ENCODE data around the gene RYR3.
"Not testable (repeated sequence)": the region's sequence is repeated elsewhere in the genome, so short reads cannot be mapped to it uniquely, and the experiment has no call there.

RYR3 gene

DNA sequence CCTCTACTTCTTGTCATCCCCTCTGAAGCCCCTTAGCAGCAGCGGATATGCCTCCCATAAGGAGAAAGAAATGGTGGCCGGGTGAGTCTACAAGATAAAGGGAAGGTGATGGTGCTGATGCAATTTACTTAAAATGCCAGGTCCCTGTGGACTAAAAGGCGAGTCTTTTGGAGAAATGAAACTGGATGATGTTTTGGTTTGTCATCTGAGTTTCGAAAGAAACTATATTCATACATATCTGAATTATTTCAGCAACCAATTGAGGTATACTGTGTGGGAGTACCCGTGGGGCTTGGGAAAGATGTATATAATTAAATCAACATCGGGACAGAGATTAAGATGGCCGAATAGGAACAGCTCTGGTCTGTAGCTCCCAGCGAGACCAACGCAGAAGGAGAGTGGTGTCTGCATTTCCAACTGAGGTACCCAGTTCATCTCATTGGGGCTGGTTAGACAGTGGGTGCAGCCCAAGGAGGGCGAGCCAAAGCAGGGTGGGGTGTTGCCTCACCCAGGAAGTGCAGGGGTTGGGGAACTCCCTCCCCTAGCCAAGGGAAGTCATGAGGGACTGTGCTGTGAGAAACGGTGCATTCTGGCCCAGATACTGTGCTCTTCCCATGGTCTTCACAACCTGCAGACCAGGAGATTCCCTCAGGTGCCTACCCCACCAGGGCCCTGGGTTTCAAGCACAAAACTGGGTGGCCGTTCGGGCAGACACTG is 446.9 kb downstream of the RYR3 start:
- no peak for DNase-seq (ENCODE audit: low read depth in 2 of 2)

- DNase-seq (ENCODE audit: low read depth in 2 of 2): no peak
Measured at GRCh38 chr15:33766389-33766788, 455.6 kb downstream of the RYR3 start.

- no peak for DNase-seq (ENCODE audit: low read depth in 2 of 2)
Measured at GRCh38 chr15:33768670-33769190, 458.0 kb downstream of the RYR3 start.

DNA sequence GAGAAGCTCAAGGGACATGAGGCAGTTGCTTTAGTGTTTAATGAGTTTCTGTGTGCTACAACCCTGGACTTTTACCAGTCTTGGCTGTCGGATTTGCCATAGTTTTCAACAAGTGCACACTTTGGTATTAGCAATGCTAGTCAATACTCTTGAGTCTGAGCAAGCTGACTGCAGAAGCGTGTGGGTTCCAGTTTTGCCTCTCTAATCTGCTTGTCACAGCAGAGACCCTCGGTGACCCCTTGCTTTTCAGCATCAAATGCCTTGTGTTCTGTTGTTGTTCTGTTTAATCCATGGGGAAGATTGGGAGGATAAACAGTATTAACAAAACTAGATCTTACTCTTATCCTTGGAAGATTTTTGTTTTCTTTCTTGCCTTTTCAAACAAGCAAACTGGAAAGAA is 463.2 kb downstream of the RYR3 start:
- DNase-seq (ENCODE audit: low read depth in 2 of 2): no peak

DNA sequence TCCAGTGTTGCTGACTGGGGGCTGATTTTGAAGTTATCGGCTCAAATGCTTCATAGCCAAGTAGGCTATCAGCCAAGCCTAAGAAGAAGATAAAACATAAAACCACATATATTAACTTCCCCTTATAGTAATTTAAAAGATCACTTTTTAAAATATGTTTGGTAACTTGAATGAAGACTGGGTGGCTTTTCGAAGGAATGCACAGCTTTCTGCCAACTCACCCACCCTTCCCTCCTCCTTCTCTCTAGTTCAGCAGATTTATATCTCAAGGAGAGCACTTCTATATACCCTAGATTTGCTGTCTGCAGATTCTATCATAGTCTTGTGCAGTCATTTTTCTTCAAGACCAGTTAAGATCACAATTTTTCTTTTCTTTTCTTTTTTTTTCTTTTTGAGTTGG is 468.1 kb downstream of the RYR3 start:
- no peak for DNase-seq (ENCODE audit: low read depth in 2 of 2)

DNA sequence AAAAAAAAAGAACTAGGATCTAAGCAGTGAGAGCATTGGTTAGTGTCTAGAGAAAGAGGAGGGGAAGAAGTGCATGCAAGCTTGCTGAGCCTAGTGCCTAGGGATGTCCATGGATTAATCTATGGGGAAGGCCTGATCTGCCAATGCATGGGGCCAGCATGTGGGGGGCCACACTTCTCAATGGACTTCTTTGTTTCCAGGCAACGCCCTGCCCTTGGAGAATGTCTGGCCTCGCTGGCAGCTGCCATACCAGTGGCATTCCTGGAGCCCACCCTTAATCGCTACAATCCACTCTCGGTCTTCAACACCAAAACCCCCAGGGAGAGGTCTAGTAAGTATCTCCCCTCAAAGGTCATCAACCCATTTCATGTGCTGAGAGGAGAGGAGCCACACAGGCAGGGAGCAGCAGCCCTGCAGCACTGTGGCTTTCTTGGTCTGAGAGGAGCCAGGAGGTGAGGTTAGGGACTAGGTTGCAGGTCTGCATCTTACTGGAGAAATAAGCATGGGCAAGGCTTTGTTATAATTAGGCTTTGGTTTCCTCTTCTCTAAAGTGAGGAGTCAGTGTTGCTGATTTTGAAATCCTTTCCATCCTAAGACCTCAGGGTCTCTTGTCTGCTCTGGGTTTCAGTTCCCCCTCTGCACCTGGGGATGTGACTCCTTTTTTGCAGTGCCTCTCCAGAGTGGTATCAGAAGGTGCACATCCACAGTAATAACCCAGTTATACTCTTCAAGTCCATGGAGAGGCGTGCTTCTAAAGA is 469.4 kb downstream of the RYR3 start:
- no peak for DNase-seq (ENCODE audit: low read depth in 2 of 2)

- no peak for DNase-seq (ENCODE audit: low read depth in 2 of 2)
Measured at GRCh38 chr15:33782966-33783365, 472.2 kb downstream of the RYR3 start.

- DNase-seq (ENCODE audit: low read depth in 2 of 2): no peak
Measured at GRCh38 chr15:33785366-33785765, 474.6 kb downstream of the RYR3 start.

- no peak for DNase-seq (ENCODE audit: low read depth in 2 of 2)
Measured at GRCh38 chr15:33788906-33789540, 478.3 kb downstream of the RYR3 start.

- DNase-seq (ENCODE audit: low read depth in 2 of 2): no peak
Measured at GRCh38 chr15:33794453-33794852, 483.7 kb downstream of the RYR3 start.

DNA sequence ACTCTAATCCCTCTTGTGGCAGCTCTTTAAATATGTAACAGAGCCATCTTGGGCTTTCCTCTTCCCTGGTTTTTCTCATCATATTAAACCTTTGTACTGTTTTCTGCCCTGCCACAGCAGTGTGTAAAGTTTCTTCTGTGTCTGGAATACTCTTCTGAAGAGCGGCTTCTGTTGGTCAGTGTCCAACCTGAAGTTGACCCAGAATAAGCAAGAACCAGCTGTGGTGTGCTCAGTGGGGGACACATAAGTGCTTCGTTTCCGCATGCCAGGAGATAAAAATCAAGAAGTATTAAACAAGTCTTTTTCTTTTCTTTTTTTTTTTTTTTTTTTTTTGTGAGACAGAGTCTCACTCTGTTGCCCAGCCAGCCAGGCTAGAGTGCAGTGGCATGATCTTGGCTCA is 484.3 kb downstream of the RYR3 start:
- no peak for DNase-seq (ENCODE audit: low read depth in 2 of 2)

GRCh38 chr15:33797651-33798050 is 486.9 kb downstream of the RYR3 start:
- no peak for DNase-seq (ENCODE audit: low read depth in 2 of 2)

DNA sequence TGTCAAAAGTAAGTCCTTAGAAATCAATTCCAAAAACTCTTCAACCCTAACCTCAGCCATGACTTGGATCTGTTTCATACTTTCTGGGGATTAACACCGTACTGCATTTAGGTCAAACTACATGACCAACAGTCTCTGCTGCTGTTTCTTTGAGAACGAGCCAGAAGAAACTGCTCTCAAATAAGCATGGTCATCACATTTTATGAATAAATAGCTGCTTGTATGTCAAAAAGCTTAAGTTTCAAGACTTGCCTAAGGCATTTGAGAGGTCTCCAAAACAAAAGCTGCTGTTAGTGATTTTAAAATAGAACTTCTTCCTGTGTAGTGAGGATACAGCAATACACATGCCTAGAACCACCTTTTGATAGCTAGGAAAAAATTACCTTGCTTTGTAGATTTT is 491.2 kb downstream of the RYR3 start:
- no peak for DNase-seq (ENCODE audit: low read depth in 2 of 2)

GRCh38 chr15:33807665-33808064 is 496.9 kb downstream of the RYR3 start:
- DNase-seq (ENCODE audit: low read depth in 2 of 2): no peak

DNA sequence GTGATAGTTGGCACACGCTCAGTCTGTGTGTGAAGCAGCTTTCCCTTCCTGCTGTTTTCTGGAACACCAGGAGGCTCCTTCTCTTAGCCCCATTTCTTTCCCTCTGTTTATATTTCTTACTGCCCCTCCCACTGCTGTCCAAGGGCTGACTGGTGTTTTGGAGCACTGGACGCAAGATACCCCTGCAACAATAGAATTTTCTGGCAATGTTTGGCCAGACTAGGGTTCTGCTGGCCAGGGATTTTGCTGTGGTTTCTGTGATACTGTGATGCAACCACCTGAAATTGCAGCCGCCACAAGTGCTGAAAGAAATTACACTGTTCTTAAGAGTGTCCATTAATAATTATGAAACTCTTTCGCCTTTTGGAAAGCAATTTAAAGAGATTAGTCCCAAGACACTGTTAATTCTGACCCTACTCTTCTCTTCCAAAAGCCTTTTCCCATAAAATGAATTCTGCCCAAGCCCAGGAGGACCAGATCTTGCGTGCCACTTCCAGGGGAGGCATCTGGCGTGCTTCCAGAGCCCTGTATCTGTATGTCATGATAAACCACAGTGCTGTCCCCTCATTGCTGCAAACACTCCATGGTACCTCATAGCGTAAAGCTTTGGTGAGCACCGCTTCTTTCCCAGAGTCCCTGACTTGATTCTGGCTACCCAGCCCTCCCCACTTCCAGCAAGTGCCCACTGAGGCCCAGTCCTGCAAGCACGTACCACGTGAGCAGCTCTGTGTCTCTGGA is 498.1 kb downstream of the RYR3 start:
- DNase-seq (ENCODE audit: low read depth in 2 of 2): no peak

GRCh38 chr15:33810073-33810595 is 499.4 kb downstream of the RYR3 start:
- no peak for DNase-seq (ENCODE audit: low read depth in 2 of 2)

DNA sequence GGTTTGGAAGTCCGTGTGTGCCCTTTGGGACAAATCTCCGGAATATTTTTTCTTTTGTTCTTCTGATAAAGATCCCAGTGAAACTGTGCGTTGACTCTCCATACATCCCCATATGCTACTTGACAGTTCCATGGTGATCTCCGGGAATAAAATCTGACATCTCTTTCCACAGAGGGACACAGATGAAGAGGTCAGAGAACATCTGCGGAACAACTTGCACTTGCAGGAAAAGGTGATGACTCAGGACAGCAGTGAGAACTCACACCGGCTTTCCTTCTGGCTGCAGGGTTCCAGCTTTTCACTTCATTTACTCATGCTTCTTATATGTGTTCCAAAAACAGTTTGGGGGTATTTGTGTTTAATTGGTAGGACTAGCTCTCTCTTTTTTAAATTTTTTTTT is 500.0 kb downstream of the RYR3 start:
- DNase-seq (ENCODE audit: low read depth in 2 of 2): no peak

- DNase-seq (ENCODE audit: low read depth in 2 of 2): no peak
Measured at GRCh38 chr15:33813891-33814290, 503.1 kb downstream of the RYR3 start.

DNA sequence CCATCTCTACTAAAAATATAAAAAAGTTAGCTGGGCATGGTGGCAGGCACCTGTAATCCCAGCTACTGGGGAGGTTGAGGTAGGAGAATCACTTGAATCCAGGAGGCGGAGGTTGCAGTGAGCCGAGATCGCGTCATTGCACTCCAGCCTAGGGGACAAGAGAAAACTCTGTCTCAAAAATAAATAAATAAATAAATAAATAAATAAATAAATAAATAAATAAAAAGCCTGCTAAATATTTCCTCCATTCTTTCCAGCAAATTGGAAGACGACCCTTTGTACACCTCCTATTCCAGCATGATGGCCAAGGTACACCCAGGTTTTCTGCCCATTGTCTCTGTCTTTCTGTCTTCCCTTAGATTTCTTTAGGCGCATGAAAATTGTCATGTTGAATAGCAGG is 508.7 kb downstream of the RYR3 start:
- not testable (repeated sequence) for DNase-seq (ENCODE audit: low read depth in 2 of 2)

DNA sequence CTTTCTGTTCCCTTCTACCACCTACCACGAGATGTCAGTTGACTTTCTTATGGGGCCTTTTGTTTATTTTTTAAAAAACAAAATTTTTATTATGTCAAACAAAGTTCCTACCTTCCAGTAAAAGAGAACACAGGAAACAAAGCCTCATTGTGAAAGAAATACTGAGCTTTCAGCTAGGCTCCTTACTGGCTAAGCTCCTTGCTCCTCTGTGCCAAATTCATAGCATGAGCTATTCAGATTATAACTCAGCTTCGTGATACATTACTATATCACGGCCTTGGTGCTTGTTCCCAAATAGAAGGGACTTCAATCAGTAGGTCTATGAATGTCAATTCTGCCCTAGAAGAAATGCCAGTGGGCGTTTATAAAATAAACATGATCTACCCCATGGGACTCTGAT is 511.7 kb downstream of the RYR3 start:
- DNase-seq (ENCODE audit: low read depth in 2 of 2): no peak

GRCh38 chr15:33823119-33823518 is 512.4 kb downstream of the RYR3 start:
- no peak for DNase-seq (ENCODE audit: low read depth in 2 of 2)

DNA sequence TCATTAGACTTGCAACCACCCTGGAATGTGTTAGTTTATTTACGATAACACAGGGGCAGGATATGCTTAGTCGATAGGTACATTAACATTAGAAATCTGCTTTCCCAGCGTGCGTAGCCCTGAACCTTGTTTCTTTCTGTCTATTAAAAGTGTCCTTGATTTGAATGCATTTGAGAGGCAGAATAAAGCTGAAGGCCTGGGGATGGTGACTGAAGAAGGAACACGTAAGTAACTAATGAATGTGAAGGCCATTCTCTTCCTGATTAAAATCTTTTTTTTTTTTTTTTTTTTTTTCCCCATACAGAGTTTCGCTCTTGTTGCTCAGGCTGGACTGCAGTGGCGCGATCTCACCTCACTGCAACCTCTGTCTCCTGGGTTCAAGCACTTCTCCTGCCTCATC is 514.7 kb downstream of the RYR3 start:
- no peak for DNase-seq (ENCODE audit: low read depth in 2 of 2)
